Measurements from ENCODE around the gene NRXN3.

Gene NRXN3

DNA sequence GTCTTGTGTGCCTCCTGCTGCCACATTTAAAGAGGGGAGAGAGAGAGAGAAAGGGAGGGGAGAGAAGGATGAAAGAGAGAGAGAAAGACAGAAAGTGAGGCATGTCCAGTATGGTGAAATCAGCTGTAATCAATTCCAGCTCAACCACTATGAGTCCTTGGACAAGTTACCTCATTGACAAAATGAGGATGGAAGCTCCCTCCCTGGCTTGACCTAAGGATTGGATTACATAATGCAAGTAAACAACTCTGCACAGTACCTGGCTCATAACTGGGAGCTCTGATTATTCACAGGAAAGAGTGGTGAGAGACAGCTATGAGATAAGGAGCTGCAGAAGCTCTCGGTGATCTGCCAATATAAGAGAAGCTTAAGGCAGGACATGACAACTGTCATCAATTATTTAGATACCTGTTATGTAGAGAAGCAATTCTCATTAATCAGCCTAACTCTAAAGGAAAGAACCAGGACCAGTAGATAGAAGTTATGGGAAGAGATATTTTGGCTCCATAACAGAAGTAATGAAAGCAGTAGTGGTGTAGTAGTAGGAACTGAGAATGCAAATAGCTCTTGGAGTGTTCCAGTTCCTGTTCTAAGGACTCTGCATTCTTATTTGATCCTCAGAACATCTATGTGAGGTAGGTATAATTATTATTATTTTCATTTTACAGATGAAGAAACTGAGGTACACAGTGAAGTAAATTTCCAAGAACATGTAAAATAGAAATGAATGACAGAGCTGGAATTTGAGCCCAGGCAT is 1249.6 kb downstream of the NRXN3 start:
- DNase-seq (ENCODE audit: low read depth) = no peak

DNA sequence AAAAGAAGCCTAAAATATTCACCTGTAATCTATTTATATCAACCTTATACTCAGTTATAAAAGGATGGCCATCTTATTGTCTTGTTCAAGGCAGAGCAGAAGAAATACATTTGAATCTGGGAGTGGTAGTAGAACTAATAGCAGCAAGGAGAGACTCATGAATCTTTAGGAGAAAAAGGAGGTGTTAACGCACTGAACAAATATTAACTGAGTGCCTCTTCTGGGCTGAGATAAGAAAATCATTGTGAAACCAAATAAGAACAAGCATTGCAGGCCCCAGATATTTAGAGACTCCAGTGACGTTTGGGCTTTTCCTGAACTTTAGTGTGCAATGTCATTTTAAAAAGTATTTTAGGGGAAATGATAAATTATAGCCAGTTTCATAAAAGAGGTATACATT is 1250.6 kb downstream of the NRXN3 start:
- DNase-seq (ENCODE audit: low read depth) = no peak

DNA sequence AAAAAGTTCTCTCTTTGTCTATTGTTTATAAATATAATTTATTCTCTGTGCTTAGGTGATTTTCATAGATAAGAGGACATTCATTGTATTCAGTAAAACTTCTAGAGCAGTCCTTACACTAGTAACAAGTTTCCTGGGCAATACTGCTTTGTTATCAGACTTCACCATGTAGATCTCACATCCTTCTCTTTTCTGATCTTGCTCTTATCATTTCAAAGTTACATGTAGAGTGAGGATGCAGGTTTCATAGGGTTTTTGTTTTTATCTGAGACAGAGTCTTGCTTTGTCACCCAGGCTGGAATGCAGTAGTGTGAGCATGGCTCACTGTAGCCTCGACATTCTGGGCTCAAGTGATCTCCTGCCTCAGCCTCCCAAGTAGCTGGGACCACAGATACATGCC is 1251.6 kb downstream of the NRXN3 start:
- no peak for DNase-seq (ENCODE audit: low read depth)

DNA sequence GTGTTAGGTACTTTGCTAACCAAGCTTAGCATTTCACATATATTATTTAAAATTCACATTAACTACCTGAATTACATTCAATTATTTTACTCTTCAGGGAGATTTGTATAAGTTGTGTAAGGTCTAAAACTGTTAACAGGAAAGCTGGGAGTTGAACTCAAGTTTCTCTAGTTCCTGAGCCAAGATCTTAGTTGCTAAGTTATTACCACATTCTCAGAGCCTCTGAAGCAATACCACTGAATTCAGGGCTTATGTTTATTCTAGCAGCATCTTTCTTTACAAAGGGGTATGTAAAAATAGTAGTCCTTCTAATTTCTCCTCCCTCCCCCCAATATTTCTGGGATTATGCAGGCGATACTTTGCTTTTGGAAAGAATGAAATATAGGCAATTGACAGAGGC is 1254.3 kb downstream of the NRXN3 start:
- no peak for DNase-seq (ENCODE audit: low read depth)

DNA sequence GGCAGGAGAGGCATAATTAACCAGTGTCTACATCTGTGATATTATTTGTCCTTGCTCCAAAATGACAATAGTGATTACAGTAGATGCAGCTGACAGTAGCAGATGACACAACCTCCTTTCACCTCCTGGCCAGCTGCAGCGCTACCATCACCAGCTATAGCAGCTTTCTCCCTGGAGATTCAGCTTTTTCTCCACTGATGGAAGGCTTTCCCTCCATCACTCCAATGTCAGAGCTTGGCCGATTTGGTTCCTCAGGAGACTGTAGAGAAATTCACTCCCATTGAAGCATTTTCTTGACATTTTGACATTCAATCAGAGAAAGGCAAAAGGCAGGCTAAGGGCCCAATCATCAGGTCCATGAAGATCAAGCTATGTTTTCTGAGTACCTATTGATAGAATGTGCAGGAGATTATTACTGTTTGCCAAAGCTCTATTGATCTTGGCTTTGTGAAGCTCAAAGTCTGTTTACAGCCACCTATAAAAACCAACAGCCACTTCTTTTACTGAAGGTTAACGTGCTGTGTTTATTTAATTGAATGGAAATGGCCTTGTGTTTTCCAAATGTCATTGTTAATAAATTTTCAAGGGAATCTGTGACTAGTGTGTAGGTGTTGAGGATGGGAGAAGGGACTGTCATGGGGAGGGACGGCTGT is 1256.1 kb downstream of the NRXN3 start:
- no peak for DNase-seq (ENCODE audit: low read depth)

DNA sequence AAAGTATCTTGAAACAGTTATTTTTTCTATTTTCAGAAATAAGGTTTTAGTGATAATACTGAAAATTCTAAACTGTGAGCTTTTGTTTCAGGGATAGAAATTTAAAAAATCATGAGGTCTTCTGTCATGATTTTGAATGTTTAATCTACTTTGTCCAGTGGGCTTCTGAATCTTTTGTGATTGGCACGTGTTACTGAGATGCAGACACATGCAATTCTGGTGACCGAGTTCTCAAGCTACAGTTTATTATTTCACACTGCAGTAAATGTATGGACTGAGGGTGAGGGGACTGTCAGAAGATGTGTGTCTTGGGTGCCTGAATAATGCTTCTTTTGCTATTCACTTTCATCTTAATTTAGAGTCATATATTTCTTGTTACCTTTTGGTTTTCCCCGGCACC is 1262.5 kb downstream of the NRXN3 start:
- DNase-seq (ENCODE audit: low read depth) = no peak

DNA sequence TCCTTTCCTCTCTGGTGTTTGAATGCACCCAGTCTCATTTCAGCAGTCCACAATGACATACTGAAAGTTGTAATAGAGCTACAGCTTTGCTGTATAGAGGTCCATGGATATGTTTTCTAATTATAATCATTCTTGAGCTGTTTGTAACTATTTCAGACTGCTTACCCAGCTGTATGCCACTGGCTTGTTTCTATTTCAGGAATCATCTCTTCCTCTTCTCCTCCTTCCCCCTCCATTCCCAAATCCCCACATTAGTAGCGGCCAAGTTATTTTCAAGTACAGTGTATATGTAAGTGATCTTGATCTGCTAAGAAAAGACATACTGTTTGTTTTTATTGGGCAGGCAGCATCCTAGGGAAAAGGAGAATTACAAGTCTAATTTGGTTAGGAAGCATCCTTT is 1266.2 kb downstream of the NRXN3 start:
- no peak for DNase-seq (ENCODE audit: low read depth)

DNA sequence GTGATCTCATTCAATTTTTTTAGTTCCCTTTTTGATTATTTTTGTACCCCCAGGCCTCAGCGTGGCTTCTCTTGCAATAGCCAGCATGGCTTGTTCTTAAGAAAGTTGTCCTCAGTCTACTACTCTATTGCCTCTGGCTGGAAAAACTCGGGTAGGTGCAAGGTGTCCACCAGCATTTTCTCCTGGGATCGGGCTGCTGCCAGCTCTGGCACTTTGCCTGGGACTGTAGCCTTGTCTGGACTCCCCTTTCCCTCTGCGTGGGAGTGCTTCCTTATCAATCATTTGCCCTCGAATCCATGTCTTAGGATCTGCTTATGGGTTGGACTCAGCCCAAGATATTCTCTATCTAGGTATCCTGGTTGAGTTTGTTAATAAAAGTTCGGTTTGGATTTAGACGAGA is 1267.8 kb downstream of the NRXN3 start:
- no peak for DNase-seq (ENCODE audit: low read depth)

DNA sequence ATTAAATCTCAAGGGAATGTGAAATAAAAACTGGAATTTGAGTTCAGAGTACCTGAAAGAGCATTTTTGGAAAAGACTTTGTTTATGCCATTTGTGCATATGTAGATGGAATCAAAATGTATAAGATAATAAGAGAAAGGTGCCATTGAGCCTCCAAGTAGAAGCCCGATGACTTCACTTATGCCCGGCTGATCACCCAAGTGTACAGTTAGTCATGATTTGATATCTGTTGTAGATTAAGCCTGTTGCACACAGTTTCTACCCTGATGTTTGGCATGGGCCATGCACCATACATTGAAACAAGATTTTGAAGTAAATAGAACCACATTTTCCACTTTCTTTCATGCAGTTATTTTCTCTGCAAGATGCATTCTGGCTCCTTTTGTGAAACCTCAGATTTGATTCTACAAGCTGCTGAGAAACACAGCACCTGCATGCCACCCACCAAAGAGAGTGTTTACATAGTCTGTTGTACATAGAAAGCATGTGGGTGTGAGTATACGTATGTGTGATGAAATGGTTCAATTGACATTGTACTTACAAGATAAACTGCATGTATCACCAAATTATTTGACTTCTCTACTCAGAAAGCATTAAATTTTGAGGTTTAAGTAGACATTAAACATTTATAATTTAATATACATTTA is 1268.6 kb downstream of the NRXN3 start:
- no peak for DNase-seq (ENCODE audit: low read depth)

DNA sequence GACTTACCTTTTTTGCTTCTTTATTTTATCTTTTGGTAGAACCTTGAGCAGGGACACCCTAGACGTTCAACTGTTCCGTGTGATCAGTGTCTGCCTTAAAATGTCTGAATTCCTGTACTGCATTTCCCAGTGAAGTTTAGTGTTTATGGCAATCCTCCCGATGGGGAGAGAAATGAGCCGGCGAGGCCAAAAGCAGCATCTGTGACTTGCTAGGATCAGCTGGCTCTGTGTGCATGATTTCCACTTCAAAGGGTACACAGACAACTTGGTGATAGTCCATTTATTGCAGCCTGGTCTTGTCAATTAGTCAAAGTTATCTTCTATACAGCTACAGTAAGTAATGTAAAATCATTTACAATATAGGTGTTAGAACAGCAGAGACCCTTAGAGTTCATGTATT is 1272.6 kb downstream of the NRXN3 start:
- DNase-seq (ENCODE audit: low read depth) = no peak

DNA sequence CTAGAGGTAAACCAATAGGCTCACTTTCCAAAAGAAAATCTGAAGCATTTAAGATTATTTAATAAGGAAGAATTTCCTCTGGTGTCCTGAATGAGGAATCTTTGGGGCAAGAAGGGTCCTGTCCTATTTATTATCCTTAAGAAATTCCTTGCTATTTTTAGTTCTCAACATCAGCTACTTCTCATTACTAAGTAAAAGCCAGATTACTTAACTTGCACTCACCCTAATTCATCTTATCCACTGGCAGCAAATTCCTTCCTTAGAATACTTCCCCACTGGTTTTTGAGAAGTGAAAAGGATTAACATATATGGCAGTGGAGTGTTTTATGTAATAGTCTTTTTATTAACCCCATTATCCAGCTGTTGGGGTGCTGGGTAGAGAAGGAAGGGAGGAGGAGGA is 1273.4 kb downstream of the NRXN3 start:
- DNase-seq (ENCODE audit: low read depth) = no peak

DNA sequence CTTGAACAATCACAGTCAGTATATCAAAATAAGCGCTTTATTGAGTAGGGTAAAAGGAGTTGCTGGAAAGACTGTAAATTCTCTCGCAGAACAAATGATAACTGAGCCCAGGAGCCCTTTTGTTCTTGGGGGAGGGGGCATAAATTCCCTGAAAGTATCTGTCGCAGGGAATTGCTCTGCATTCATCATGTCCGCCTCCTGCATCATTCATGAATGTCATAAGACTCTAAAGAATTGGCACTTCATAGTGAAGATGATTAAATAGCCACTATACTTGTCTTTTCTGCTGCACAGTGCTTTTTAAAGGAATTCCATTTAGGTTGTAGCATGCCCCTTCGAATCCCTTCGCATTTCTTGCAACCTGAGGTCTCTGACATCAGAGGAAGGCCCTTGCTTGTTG is 1278.8 kb downstream of the NRXN3 start:
- no peak for DNase-seq (ENCODE audit: low read depth)

DNA sequence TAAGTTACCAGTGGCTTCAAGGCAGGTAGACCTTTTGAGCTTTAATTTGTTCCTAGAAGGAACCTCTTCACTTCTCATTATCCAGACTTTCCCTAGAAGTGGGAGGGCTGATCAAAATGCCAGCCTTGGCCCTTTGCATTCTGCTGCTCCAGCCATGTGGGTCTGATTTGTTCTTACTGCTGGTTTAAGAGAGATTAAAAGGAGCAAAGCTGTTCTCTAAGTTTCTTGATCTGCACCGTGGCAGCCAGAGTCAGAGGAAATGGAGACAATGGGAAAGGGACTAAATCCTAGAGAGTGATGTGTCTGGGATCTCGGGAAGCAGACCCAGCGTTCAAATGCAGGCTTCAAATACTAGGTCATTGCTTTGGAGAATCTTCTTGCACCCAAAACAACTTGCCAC is 1281.4 kb downstream of the NRXN3 start:
- DNase-seq (ENCODE audit: low read depth) = no peak

DNA sequence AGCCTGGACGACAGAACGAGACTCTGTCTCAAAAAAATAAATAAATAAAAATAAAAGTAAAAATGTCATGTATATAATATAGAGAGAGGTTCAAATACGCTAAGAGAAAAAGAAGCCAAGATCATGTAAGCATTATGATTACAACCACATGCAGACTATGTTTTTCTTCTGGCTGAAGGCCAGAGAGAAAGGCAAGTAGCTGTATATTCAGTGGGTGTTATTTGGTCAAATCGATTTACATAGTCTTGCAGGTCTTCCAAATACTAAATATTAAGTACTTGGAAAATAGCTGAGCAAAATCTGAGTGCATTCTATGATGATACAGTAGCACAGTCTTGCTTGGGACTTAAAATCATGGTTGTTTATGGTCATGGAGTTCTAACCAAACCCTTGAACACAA is 1283.1 kb downstream of the NRXN3 start:
- no peak for DNase-seq (ENCODE audit: low read depth)

DNA sequence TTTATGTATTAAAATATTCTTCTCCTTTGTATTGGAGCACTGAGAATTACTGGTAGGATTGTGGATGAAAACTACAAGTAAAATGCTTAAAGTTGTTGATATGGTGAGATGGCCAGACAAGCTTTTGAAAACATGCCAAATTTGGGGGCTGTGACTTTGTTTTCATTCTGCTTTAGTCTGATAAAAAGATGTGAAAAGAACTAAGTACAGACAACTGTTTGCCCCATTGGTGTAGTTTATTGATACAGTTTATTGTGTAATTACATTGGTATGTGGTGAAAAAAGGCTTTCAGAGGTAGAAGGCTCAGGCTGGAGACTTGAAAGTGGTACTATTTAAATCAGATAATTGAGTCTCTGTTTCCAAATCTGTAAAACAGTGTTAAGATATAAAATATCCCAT is 1294.3 kb downstream of the NRXN3 start:
- DNase-seq (ENCODE audit: low read depth) = no peak

DNA sequence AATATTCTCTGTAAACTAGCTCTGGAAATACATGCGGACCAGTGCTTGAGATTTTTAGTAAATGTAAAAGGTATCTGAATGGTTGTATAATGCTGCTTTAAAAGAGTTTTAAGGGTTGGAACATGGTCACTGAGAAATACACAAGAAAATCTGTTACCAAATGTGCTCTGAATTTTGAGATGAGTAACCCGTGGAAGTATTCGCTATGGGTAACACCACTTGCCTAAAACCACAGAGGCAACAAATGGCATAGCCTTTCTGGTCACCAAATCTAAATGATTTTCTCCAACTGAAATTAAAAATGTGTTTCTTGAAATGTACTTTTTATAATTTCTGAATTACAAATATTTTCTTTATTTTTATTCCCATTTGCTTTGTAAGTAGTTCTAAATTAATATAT is 1295.5 kb downstream of the NRXN3 start:
- peak; percentile 13 for DNase-seq (ENCODE audit: low read depth)

DNA sequence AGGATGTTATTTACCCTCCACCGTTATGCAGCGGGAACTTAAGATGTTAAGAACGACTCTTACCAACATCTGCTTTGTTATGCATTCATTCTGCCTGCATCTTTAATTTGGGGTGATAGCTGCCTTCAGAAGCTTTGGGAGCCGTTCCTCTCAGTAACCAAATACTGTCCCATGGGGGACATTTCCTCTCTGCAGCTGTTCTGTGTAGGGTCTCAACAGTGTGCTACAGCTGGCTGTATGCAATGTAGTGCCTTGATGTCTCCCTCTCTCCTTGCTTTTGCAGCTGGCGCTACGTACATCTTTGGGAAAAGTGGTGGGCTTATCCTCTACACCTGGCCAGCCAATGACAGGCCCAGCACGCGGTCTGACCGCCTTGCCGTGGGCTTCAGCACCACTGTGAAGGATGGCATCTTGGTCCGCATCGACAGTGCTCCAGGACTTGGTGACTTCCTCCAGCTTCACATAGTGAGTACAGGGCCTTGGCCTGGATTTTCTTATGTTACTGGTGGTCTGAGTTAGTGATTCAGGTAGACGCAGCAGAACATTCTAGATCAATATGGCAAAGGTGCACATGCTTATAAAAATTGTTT is 1296.9 kb downstream of the NRXN3 start:
- DNase-seq (ENCODE audit: low read depth) = no peak

DNA sequence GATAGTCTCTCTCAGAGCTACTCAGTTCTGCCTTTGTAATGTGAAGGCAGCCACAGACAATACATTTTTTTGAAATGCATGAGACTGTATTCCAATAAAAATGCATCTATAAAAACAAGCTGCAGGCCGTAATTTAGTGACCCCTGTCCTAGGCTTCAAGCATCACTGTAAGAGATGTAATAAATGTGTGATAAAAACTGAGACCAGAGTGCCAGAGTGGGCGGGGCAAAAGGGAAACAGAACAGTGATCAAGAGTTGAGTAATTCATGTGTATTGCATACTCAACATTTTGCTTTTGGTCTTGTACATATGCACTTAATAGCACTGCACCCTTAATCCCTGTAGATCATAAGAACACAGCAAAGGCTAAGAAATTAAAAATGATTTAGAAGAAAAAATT is 1297.7 kb downstream of the NRXN3 start:
- DNase-seq (ENCODE audit: low read depth) = peak; percentile 3

DNA sequence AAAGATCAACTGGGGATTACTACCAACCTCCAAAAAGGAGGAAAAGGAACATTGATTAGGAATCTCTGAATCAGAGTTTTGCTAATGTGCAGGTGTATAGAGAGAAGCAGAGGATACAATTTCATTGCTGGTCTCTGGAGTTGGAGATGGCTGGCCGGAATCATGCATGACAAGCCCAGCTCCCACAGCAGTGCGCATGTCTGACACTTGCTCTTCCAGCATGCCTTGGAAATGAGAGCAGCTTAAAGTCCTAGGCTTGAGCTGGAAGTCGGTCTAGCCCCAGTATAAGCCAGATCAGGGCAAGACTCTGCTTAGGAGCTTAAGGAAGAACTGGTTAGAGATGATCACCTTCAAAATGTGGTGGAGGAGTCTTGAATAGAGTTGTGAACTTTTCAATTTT is 1298.3 kb downstream of the NRXN3 start:
- DNase-seq (ENCODE audit: low read depth) = no peak

DNA sequence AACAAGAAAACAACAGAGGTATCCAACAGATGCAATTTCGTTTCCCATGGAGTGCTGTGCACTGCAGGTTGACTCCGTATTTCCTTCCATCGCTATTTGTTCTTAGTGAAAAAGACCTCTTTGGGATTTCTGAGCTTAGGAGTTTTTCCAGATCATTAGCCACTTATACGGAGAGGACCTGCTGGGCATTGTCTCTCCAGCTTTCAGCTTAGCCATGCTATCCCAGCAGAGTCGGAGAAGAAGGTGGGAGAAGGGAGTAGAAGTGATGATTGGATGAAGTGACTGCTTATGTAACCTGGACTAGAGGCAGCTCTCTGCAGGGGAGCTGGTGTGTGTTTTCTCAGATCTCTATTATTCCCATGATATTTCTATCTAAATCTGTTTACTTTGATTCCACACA is 1303.5 kb downstream of the NRXN3 start:
- DNase-seq (ENCODE audit: low read depth) = no peak

DNA sequence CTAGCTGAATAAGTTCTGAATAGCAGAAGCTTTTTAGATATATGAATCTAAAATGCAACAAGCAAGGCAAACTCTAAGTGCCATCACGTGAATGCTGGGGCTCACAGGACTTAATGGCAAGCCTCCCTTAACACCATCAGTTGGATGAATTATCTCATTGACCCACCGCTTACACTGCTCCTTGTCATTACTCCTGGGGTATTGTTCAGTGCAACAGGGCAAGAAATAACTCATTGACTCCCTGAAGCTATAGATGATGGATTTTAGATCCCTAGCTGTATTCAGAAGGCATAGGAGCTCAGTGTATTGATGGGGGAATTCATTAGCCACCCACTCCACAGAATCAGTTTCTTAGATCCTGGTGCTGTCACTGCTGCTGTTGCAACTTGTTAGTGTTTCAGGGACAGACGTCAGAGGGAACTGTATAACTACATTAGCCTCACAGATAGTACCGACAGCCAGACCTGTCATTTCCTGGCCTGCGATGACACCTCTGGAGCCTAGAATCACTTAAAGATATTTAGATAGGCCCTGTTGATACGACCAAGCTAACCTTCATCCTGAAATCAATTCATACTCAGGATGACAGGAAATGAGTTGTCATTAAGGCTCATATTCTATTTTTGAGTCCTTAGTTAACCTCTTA is 1305.8 kb downstream of the NRXN3 start:
- no peak for DNase-seq (ENCODE audit: low read depth)

DNA sequence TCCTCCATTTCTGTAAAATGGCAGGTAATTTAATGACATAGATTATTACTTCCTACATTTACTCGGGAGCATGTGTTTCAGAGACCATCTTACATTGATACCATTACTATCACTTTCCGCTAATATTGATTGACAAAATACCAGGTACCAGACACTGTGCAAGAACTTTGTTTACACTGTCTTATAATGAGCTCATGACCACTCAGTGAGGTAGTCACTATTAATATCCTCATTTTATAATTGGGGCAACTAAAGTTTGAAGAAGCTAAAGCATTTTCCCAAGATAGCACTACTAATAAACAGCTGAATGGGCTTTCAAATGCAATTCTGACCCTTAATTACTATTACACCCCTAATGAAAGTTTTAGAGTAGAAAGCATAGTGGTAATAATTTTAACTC is 1306.4 kb downstream of the NRXN3 start:
- no peak for DNase-seq (ENCODE audit: low read depth)

DNA sequence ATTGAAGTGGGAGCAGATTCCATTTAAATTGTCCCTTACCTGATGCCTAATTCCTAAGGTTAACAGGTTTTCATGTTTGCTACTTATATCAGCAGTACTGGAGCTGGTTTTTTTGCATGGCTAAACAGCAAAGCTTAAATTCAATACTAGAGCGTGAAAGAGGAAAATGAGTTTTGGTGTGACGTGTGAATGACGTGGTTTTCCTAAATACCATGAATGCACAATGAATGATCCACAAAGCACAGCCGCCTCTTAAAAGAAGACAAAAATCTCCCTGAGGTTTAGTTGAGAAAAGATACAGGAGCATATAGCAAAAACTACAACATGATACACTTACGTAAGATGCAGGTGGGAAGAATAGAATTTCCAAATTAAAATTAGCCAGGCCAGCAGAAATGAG is 1310.0 kb downstream of the NRXN3 start:
- no peak for DNase-seq (ENCODE audit: low read depth)
